Natural killer cell (primary cell): Measurements from ENCODE around the gene FGF2. TPM values are rescaled to one million over a fixed set of nuclear protein-coding genes. Genes with fewer than 3 reads are reported as not detected.
"Not testable (repeated sequence)": the region's sequence is repeated elsewhere in the genome, so short reads cannot be mapped to it uniquely, and the experiment has no call there.

Experiments
- ATAC-seq, 3 donors: fragments of 150-1000 bp in 2 of 3; fragments of 200-7000 bp in 1 of 3; cut with Tn5 transposase; 1 replicate in 1 of 3; 2 replicates in 2 of 3; pipeline ENCODE4 v1.10.0; 2021; ENCODE audit warnings: mild to moderate bottlenecking in 2 of 3, moderate library complexity in 2 of 3
- DNase-seq, 2 donors: peaks; one replicate each; pipeline versions ENCODE4 v3.0.0 to v3.0.0-alpha.2; 2013 to 2021; ENCODE audit warnings: mixed read lengths in 1 of 2
- H3K27ac ChIP-seq: one replicate; pipeline ENCODE4 v1.5.1; 2013; ENCODE audit warnings: mild to moderate bottlenecking, low read length
- H3K27me3 ChIP-seq: one replicate; pipeline ENCODE4 v1.6.1; 2013; ENCODE audit warnings: low read length; ENCODE audit not compliant: control insufficient read depth, insufficient read depth
- H3K36me3 ChIP-seq: one replicate; pipeline ENCODE4 v1.6.1; 2013; ENCODE audit warnings: low read length; ENCODE audit not compliant: control insufficient read depth, insufficient read depth
- H3K4me1 ChIP-seq: one replicate; pipeline ENCODE4 v1.6.1; 2013; ENCODE audit warnings: low read length; ENCODE audit not compliant: control insufficient read depth, insufficient read depth
- H3K4me3 ChIP-seq: one replicate; pipeline ENCODE4 v1.5.1; 2013; ENCODE audit warnings: low read length
- H3K9me3 ChIP-seq: one replicate; pipeline ENCODE4 v1.6.1; 2013; ENCODE audit warnings: low read length; ENCODE audit not compliant: control insufficient read depth, insufficient read depth
- H3K27ac Mint-ChIP-seq, 2 donors: one replicate each; pipeline ENCODE4 v1.8.0; 2022; ENCODE audit warnings: mild to moderate bottlenecking in 2 of 2, mixed read lengths in 2 of 2, moderate library complexity in 1 of 2
- H3K27me3 Mint-ChIP-seq, 2 donors: one replicate each; pipeline ENCODE4 v1.8.0; 2022; ENCODE audit warnings: low read depth in 2 of 2, mixed read lengths in 2 of 2
- H3K36me3 Mint-ChIP-seq: one replicate; pipeline ENCODE4 v1.8.0; 2022; ENCODE audit warnings: mixed read lengths
- H3K4me1 Mint-ChIP-seq, 2 donors: one replicate each; pipeline ENCODE4 v1.8.0; 2022; ENCODE audit warnings: mixed read lengths in 2 of 2
- H3K4me3 Mint-ChIP-seq: one replicate; pipeline ENCODE4 v1.8.0; 2022; ENCODE audit warnings: mild to moderate bottlenecking, moderate library complexity, mixed read lengths
- H3K9me3 Mint-ChIP-seq, 2 donors: one replicate each; pipeline ENCODE4 v1.8.0; 2022; ENCODE audit warnings: mixed read lengths in 2 of 2
- WGBS: methylation state at CpG from one replicate; pipeline ENCODE4 v1.1.7; 2013; ENCODE audit warnings: missing lambda C conversion rate; ENCODE audit not compliant: insufficient coverage; 5-methylcytosine and 5-hydroxymethylcytosine counted together
- intact Hi-C: fragments of 100-400 bp; cut with micrococcal nuclease; formaldehyde crosslinking; loops from one replicate; pipeline ENCODE4 v1.14.2; 2022
- total RNA-seq, 4 donors: library from RNA; stranded (reverse); fragments of 120-200 nt in 1 of 4; gene quantifications; one replicate each; pipeline versions ENCODE4 v1.2.3 to v1.2.4, GENCODE V29; 2013 to 2022
- TF ChIP-seq, protein P1 (sequence below): fragments of 200-600 bp; IDR thresholded peaks from one replicate; pipeline ENCODE4 v1.8.0; 2022; ENCODE audit warnings: antibody characterized with exemption

FGF2 gene
- total RNA-seq, 3 donors from 2014 or later (not counting 1 experiment from before 2014, with no cell fraction given), result not detected

DNA sequence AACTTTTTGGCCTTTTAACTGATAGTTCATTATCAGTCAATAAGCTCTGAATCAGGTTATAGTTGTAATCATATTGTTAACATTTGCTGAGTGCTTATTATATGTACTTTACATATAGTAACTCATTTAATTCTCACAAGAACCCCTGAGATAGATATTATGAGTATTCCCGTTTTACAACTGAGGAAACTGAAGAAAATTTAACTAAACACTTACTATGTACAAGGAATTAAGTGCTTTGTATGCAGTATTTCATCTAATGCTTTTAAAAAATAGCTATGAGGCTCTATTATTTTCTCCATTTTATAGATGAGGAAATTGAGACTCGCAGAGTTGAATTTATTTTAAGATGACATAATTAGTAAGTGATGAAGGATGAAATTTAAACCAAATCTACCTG, 27.7 kb upstream of the FGF2 start:
- H3K4me3 ChIP-seq, result no peak overlapping the region
- no peak overlapping the region for H3K4me3 Mint-ChIP-seq
- WGBS, result no CpG with 5 or more reads among the region's 2 CpGs
- H3K27ac Mint-ChIP-seq, result no peak overlapping the region
- H3K27ac ChIP-seq, result no peak overlapping the region
- H3K27me3 Mint-ChIP-seq, result peaks cover 0 to 4% of the 10 kb centered on the region in 2 donors
- no peaks in the 10 kb centered on the region for H3K4me1 Mint-ChIP-seq
- H3K9me3 Mint-ChIP-seq, result no peaks in the 10 kb centered on the region
- H3K27me3 ChIP-seq, result no peaks in the 10 kb centered on the region
- DNase-seq, result no peak
- H3K36me3 ChIP-seq, result no peaks in the 10 kb centered on the region
- TF ChIP-seq, protein P1, sequence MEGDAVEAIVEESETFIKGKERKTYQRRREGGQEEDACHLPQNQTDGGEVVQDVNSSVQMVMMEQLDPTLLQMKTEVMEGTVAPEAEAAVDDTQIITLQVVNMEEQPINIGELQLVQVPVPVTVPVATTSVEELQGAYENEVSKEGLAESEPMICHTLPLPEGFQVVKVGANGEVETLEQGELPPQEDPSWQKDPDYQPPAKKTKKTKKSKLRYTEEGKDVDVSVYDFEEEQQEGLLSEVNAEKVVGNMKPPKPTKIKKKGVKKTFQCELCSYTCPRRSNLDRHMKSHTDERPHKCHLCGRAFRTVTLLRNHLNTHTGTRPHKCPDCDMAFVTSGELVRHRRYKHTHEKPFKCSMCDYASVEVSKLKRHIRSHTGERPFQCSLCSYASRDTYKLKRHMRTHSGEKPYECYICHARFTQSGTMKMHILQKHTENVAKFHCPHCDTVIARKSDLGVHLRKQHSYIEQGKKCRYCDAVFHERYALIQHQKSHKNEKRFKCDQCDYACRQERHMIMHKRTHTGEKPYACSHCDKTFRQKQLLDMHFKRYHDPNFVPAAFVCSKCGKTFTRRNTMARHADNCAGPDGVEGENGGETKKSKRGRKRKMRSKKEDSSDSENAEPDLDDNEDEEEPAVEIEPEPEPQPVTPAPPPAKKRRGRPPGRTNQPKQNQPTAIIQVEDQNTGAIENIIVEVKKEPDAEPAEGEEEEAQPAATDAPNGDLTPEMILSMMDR, result no peak
- intact Hi-C loops, result no loop called here
- H3K9me3 ChIP-seq, result no peaks in the 10 kb centered on the region
- no peak for ATAC-seq
- no peaks in the 10 kb centered on the region for H3K4me1 ChIP-seq
- no peaks in the 10 kb centered on the region for H3K36me3 Mint-ChIP-seq

DNA sequence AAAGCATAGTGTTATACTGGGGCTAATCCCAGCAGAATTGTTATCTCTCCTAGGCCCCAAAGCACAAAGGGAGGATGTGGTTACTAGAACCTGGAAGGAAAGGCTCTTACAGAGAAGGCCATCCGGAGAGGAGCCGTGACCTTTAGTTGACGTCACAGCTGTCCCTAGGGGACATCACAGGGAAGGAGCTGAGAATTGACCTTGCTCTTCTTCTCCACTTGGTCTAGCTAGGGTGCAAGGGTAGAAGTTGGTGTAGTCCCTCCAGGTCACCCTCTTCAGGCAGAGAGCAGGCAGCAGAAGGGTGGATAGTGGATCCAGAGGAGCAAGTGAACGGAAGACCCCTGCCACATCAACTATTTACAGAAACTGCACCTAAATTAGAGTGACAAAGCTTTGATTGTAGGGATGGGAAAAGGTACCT, 22.8 kb upstream of the FGF2 start:
- no peaks in the 10 kb centered on the region for H3K27me3 ChIP-seq
- H3K36me3 ChIP-seq, result no peaks in the 10 kb centered on the region
- H3K27ac ChIP-seq, result no peak overlapping the region
- no peak for DNase-seq
- TF ChIP-seq, protein P1, result no peak
- H3K9me3 ChIP-seq, result no peaks in the 10 kb centered on the region
- H3K4me1 ChIP-seq, result no peaks in the 10 kb centered on the region
- Mint-ChIP-seq H3K4me1 (no peaks in the 10 kb centered on the region), H3K27ac (no peak overlapping the region), H3K36me3 (no peaks in the 10 kb centered on the region), H3K27me3 (no peaks in the 10 kb centered on the region), H3K4me3 (no peak overlapping the region), H3K9me3 (no peaks in the 10 kb centered on the region)
- no peak overlapping the region for H3K4me3 ChIP-seq
- intact Hi-C loops, result no loop called here
- 82% methylated on average over 3 of the region's 4 CpGs for WGBS
- no peak for ATAC-seq

DNA sequence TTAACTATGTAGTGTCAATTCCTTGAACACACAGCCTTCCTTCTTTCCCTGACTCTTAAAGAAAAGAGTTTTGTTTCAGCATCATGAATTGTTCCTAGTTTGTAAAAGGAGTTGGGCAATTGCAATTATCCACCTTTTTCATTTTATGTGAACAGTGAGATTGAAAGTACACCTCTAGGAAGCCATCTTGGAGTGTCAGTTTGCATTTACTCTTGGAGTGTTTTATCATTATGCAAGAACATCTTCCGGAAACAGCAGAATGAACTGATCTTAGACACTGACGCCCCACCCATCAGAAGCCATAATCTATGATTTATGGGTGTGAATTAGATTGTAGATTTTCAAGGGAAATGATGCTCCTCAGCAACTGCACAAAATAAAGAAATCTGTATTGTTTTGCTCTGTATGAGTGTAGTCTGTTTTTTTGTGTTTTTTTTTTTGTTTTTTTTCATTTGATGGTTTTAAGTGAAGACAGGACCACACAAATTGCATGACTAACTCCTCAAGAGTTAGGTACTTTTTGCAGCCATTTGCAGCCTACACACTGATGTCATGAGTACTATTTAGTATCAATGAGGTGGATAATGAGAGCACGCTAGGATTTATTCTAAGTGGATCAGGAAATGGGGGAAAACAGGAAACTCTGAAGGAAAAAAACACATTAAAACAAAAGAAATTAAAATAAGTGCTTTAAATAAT, 19.5 kb upstream of the FGF2 start:
- Mint-ChIP-seq H3K27me3 (no peaks in the 10 kb centered on the region), H3K9me3 (no peaks in the 10 kb centered on the region), H3K36me3 (no peaks in the 10 kb centered on the region), H3K27ac (no peak overlapping the region), H3K4me3 (no peak overlapping the region), H3K4me1 (no peaks in the 10 kb centered on the region)
- DNase-seq, result no peak
- intact Hi-C loops, result no loop called here
- H3K9me3 ChIP-seq, result no peaks in the 10 kb centered on the region
- no peaks in the 10 kb centered on the region for H3K36me3 ChIP-seq
- TF ChIP-seq, protein P1, result no peak
- no peaks in the 10 kb centered on the region for H3K4me1 ChIP-seq
- no peaks in the 10 kb centered on the region for H3K27me3 ChIP-seq
- 100% methylated on average over 1 of the region's 3 CpGs for WGBS
- no peak overlapping the region for H3K4me3 ChIP-seq
- H3K27ac ChIP-seq, result no peak overlapping the region
- ATAC-seq, result no peak

DNA sequence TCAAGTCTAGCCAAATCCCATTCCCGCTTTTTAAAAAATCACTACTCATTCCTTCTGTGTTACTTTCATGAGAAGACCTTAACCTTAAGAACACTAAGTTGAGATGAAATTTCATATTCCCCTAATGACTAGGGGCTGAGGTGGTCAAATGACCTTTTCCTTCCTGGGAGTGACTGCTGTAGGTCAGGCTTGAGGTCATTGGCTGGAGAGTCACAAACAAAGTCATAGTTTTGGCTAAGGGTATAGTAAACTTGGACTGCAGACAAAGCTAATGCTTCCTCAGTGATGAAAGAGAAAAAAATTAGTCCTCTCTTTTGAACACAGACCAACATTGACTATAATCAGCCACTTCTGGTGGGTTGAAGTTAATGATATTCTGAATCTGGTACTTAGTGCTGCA, 16.0 kb upstream of the FGF2 start:
- TF ChIP-seq, protein P1, result no peak
- no peaks in the 10 kb centered on the region for H3K9me3 ChIP-seq
- no peak overlapping the region for H3K4me3 ChIP-seq
- intact Hi-C loops, result no loop called here
- Mint-ChIP-seq H3K36me3 (no peaks in the 10 kb centered on the region), H3K27ac (no peak overlapping the region), H3K4me1 (no peaks in the 10 kb centered on the region), H3K4me3 (no peak overlapping the region), H3K27me3 (no peaks in the 10 kb centered on the region), H3K9me3 (no peaks in the 10 kb centered on the region)
- H3K27ac ChIP-seq, result no peak overlapping the region
- no peaks in the 10 kb centered on the region for H3K36me3 ChIP-seq
- no CpG with 5 or more reads among the region's 1 CpG for whole genome bisulfite sequencing
- ATAC-seq (no peak), DNase-seq (no peak)
- H3K4me1 ChIP-seq, result no peaks in the 10 kb centered on the region
- no peaks in the 10 kb centered on the region for H3K27me3 ChIP-seq

DNA sequence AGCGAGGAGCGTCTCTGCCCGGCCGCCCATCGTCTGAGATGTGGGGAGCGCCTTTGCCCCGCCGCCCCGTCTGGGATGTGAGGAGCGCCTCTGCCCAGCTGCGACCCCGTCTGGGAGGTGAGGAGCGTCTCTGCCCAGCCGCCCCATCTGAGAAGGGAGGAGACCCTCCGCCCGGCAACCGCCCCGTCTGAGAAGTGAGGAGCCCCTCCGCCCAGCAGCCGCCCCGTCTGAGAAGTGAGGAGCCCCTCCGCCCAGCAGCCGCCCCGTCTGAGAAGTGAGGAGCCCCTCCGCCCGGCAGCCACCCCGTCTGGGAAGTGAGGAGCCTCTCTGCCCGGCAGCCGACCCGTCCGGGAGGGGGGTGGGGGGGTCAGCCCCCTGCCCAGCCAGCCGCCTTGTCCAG, 14.8 kb upstream of the FGF2 start:
- intact Hi-C loops, ATAC-seq, H3K27me3 ChIP-seq, H3K27ac ChIP-seq, H3K9me3 ChIP-seq, H3K27ac Mint-ChIP-seq, H3K9me3 Mint-ChIP-seq, H3K4me3 ChIP-seq, H3K36me3 ChIP-seq, H3K4me1 ChIP-seq, H3K4me1 Mint-ChIP-seq, H3K4me3 Mint-ChIP-seq, H3K36me3 Mint-ChIP-seq, DNase-seq, H3K27me3 Mint-ChIP-seq: not testable (repeated sequence)
- whole genome bisulfite sequencing, result 98% methylated on average over 10 of the region's 32 CpGs
